ENCODE measurements around the gene PHF8.

PHF8 gene

DNA sequence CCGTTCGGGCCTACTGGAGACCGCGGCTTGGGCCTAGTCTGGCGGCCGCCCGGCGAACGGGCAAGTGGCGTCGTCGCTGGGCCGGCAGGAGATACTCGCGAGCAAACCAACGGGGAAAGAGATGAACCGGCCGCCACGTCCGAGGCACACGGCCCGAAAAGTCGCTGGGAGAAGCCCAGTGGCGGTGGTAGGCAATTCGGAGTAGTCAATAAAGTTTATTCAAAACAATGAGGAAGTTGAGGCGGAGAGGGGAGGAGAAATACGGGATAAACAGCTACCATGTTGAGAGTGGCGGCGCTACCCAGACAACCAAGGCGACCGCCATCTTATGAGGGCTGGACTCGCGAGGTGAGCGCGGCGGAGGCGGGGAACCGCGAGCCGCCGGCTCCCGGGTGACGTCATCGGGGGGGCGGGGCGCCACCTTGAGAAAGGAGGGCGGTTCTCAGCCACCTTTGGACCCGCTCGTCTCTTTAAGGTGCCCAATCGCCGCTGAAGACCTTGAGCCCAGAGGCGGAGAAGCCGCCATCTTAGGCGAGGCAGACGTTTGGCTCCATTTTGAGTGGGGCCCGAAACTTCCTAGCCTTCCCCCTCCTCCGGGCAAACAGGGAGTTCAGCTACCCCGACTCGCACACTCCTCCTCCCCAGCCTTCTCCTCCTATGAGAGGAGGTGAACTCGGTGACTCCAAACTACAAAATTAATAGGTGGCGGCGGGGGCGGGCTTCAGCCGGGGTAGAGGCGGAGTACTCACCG, at the start of gene PHF8:
TSS of gene PHF8 (minus strand) at position 348 of the 751 bp plus-strand sequence. CDS start 1,745 bp downstream, outside the sequence.
- peak; percentile 79 to 82 for DNase-seq

GRCh38 chrX:54093571-54093970, 49.3 kb upstream of the PHF8 start:
- no peak for DNase-seq

GRCh38 chrX:54093159-54093558, 48.9 kb upstream of the PHF8 start:
- DNase-seq = no peak

DNA sequence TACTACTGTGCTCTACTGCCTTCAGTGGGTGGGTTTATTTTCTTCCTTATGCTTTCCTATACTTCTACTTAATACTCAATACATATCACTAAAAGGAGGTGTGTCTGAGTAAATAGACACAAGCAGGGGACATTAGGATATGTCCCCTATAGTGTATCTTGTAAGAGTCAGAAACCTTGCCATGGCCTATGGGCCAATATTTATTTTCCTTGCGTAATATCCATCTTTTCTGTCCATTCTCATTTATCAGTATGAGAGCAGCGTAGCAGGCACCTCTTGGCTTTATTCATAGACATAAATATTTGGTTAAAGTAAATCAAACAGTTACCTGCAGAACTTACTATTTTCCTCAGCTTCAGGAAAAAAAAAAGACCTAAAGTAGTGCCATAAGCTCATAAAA, 46.6 kb upstream of the PHF8 start:
- DNase-seq = no peak

DNA sequence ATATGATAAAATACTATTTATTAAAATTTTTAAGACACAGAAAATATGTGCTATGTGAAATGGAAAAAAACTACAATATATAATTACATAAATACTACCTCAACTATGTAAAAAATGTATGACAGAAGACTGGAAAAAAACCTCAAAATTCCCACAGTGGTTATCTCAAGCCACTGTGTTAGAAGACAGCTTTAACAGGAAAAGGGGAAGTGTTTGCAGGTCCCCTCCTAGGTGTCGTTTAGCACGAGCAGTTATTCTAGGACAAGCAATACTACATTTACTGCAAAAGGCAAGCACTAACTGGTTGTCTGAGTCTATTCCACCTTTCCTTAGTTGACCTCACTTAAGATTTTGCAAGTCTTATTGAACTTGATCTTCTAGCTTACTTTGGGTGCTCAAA, 44.9 kb upstream of the PHF8 start:
- DNase-seq = no peak

DNA sequence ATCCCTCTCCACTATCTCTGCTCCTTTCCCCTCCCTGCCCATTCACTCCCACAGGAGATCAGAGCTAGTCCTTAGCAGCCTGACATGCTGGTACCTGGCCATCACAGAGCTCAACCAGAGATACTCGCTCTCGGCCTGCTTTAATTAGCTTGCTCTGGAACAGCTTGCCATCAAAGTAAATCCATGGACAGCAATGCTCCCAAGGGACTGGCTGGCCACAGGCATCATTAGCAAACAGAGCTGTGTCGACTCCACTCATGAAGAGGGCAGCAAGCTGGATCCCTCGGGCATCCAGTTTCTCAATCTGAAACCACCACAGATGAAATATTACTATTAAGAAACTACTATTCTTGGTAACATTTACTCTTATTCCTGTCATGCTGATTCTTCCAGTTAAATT, 43.4 kb upstream of the PHF8 start:
- DNase-seq = no peak

GRCh38 chrX:54085666-54086065, 41.4 kb upstream of the PHF8 start:
- DNase-seq = no peak

GRCh38 chrX:54076903-54077302, 32.6 kb upstream of the PHF8 start:
- no peak for DNase-seq

DNA sequence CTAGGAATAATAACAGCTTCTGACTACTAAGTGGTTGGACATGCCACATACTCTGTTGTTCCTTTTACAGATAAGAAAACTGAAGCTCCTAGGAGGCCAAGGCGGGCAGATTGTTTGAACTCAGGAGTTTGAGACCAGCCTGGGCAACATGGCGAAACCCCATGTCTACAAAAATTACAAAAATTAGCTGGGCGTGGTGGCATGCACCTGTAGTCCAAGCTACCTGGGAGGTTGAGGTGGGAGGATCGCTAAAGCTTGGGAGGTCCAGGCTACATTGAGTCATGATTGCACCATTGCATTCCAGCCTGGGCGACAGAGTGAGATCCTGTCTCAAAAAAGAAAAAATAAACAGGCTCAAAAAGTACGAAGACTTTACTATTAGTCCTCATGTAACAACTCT, 30.6 kb upstream of the PHF8 start:
- DNase-seq = no peak

GRCh38 chrX:54067766-54068165, 23.5 kb upstream of the PHF8 start:
- DNase-seq = peak in 1 of 2 donors; percentile 23

DNA sequence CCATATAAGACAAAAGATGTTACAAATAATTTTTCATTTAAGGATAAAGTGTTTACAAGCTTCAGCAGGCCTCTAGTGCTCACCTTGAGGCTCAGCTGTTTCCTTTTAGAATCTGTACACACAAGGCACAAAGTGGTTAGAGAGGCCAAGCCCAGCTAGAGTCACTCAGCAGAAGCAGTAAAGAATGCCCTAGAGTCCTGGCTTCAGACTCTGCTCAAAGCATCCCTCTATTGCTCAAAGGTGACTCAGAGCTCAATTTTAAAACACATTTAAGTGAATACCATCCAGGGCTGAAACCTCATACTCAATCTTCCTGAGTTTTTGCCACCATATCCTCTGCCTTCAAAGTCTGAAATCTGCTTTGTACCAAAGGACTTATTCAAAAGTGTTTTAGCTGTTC, 22.6 kb upstream of the PHF8 start:
- DNase-seq = no peak

DNA sequence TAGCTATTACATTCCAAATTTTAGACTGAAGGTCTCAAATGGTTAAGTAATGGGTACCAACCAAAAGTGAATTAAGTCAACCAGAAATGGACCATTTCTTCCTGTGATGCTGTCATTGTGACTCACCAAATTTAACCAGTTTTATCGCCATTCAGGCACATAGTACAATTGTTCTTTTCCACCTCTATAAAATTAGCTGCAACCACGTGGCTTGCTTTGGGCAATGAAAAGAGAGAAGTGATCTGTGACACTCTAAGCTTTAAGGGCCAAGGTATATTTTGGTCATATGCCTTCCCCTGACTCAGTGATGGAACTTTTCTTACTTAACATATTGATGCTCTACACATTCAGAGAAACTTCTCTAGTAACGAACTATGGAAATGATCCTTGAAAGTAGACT, 20.3 kb upstream of the PHF8 start:
- DNase-seq = no peak

DNA sequence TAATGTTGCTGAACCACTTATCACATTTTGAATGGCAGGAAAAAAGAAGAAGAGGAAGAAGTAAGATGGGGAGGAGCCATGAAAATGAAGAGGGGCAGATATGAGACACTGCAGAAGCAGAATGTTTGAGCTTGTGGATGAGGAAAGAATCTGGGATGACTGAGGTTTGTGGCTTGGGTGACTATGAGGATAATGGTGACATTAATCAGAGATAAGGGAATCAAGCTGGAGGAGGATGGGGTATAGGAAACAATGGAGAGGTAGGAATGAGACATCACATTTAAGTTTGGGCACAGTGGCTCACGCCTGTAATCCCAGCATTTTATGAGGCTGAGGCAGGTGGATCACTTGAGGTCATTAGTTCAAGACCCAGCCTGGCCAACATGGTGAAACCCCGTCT, 19.1 kb upstream of the PHF8 start:
- DNase-seq = no peak

- no peak for DNase-seq
Measured at GRCh38 chrX:54049801-54050200, 5.5 kb upstream of the PHF8 start.

GRCh38 chrX:54048412-54048811, 4.1 kb upstream of the PHF8 start:
- no peak for DNase-seq

DNA sequence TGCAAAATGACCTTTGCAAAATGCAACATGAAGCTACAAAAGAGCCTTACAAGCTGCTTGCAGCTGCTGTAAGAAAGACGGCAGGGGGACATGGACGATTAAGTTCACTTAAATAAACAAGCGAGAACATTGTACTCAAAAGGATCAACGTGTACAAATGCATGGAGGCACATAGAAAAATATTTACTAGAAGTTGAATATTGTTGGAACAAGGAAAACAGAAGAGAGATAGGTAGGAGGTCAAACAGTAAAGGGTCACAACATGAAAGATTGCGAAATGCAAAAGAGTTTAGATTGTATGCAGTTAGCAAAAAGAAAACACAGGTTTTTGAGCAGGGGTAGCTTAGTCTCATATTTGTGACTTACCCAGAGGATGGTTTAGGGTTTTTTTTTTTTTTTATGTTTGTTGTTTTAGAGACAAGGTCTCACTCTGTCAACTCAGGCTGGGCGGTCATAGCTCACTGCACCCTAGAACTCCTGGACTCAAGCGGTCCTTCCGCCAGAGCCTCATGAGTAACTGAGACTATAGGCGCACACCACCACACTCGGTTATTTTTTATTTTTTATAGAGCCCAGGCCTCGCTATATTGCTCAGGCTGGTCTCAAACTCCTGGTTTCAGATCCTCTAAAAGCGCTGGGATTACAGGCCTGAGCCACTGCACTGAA, 1.4 kb upstream of the PHF8 start:
- DNase-seq = no peak

DNA sequence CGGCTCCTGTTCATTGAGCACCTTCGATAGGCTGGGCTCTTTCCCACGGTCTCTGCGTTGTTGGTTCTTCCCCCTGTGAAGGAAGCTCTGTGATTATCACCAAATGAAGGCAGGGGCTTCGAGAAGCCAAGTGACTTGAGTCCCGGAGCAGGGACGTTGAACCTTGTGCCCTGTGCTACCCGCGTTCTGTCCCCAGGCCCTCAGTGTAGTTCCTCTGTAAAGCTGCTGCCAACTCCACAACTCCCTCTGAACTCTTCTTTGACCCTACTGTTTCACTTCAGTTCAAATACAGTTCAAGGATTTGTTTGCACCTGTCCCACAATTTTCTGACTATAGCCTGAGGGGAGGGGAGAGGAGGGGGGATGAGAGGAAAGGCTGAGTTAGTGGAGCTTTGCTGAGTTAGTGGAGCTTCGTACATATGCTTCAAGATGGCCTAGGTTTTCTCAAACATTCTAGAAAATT, 635 bp upstream of the PHF8 start:
- no peak for DNase-seq

DNA sequence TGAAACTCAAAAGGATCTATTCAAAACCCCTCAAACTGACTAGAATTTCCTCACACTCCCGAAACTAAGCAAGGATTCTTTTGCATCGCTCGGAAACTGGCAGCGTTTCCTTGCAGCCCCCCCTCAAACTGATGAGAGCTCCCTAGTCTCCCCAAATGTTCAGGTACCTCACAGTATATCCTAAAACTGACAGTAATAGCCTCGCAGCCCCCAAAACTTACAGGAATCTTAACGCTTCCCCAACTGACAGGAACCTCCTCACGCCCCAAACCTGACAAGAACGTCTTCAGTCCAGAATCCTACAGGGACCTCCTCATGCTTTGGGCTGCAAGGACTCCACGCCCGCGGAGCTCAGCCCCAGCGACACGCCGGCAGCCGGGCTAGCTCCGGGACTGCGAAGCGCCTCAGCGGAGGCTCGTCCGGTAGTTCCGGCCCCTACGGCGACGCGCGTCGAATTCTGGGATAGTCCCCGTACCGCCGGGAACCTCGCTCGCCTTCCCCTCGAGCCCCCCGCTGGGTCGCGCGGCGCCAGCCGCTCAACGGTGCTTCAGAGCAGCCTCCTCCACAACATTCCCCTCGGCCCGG, 640 bp downstream of the PHF8 start:
- DNase-seq = no peak

- no peak for DNase-seq
Measured at GRCh38 chrX:54043056-54043455, 1.2 kb downstream of the PHF8 start.

DNA sequence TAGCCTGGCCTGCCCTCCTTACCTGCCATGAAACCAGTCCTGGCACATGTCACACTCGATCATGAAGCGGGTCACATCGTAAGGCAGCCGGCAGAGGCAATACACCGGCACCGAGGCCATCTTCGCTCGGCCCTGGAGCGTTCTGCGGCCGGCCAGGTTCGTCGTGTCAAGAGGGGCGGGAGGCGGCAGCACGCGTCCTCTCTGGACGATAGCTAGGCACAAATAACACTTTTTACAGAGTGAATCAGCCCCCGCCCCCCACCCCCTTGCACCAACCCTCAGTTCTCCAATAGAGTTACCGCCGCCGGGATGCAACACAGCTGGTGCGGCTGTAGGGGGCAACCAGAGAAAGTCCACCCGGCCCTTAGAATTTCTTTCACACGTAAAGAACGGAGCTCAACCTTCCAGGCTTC, 1.7 kb downstream of the PHF8 start:
- peak; percentile 2 to 19 for DNase-seq

DNA sequence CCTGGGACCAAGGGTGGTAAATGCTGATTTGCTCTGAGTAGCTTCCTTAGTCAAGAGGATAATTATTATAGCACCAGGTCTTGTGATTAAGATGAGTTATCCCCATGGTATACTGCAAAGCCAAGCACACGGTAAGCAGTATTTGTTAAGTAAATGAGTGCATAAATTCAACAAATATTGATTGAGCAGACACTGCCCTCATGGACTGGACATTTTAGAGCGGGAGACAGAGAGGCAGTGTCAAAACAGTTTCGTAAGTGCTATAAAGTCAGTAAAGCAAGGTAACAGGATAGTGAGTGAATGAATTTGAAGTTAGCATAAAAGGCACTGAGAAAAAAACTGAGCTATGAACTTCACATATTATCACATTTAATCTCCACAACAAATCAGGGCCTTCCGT, 13.9 kb downstream of the PHF8 start:
- no peak for DNase-seq

GRCh38 chrX:54029529-54030143, 14.6 kb downstream of the PHF8 start:
- DNase-seq = no peak

DNA sequence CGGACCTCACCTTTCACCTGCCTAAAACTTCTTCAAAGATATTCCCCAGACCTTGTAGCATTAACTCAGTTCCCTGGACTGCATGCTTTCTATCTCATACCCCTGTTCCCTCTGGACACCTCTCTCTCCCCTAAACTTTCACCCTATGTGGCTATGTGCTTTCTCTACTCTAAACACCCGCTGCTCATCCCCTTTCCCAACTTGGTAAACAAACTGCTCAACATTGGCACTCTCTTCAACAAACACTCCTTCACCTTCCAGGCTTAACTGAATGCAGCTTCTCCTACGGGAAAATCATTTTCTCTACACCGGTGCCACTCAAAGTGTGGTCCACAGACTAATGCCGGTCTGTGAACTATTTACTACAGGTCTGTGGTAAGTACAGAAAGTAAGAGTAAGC, 19.9 kb downstream of the PHF8 start:
- DNase-seq = no peak

Measured in bone marrow (tissue), 2 donors.